IMR-90 (cell line): Measurements from ENCODE around the gene SPATC1L. TPM values are rescaled to one million over a fixed set of nuclear protein-coding genes. Genes with fewer than 3 reads are reported as not detected.

Experiments
- ATAC-seq: fragments of 200-7000 bp; cut with Tn5 transposase; 2 replicates; pipeline ENCODE4 v1.9.1; 2020; ENCODE audit warnings: low read depth, mild to moderate bottlenecking, moderate library complexity
- BruUV-seq: library from RNA; stranded (reverse); fragments of 400-500 nt; replicated peaks from 2 replicates; lab custom pipeline; 2021; lab: Mats Ljungman, UMichigan
- CTCF ChIA-PET: fragments of 300-600 bp; formaldehyde crosslinking; extraction: SDS; loops from one replicate; lab custom pipeline; 2021; ENCODE audit warnings: antibody characterized with exemption; lab: Yijun Ruan, JAX
- POLR2A ChIA-PET: fragments of 300-600 bp; sonication (Branson Sonifier 250); formaldehyde crosslinking; loops from one replicate; lab custom pipeline; 2022; ENCODE audit warnings: antibody characterized with exemption; ENCODE audit not compliant: unreplicated experiment; lab: Charles Lee
- DNase-seq: peaks from one replicate; pipeline ENCODE4 v3.0.0; 2013
- H2AFZ ChIP-seq: replicated peaks from 2 replicates; pipeline ENCODE3; 2013; ENCODE audit warnings: low read length, mild to moderate bottlenecking; ENCODE audit not compliant: poor library complexity
- H2AK5ac ChIP-seq: 2 replicates; pipeline ENCODE4 v1.6.1; 2013; ENCODE audit warnings: low read depth, low read length, inconsistent platforms
- H2AK9ac ChIP-seq: replicated peaks from 2 replicates; pipeline ENCODE3; 2013; ENCODE audit warnings: mild to moderate bottlenecking, low read depth, low read length, moderate library complexity; ENCODE audit not compliant: poor library complexity
- H2BK120ac ChIP-seq: 2 replicates; pipeline ENCODE4 v1.6.1; 2013; ENCODE audit warnings: low read depth, low read length, inconsistent platforms
- H2BK15ac ChIP-seq: 3 replicates; pipeline ENCODE4 v1.6.1; 2013; ENCODE audit warnings: low read depth, low read length, inconsistent platforms
- H2BK20ac ChIP-seq: 2 replicates; pipeline ENCODE4 v1.6.1; 2013; ENCODE audit warnings: low read depth, mild to moderate bottlenecking, inconsistent platforms, low read length, moderate library complexity
- H2BK5ac ChIP-seq: 2 replicates; pipeline ENCODE4 v1.6.1; 2013; ENCODE audit warnings: mild to moderate bottlenecking, low read depth, low read length, inconsistent platforms; ENCODE audit not compliant: poor library complexity, severe bottlenecking
- H3K14ac ChIP-seq: replicated peaks from 2 replicates; pipeline ENCODE4 v1.6.1; 2013; ENCODE audit warnings: low read depth, low read length, inconsistent platforms
- H3K18ac ChIP-seq: 2 replicates; pipeline ENCODE4 v1.6.1; 2013; ENCODE audit warnings: low read depth, low read length, control low read depth
- H3K23ac ChIP-seq: 2 replicates; pipeline ENCODE4 v1.6.1; 2013; ENCODE audit warnings: low read depth, low read length, inconsistent platforms
- H3K27ac ChIP-seq: 2 replicates; pipeline ENCODE4 v1.5.1; 2013; ENCODE audit warnings: mild to moderate bottlenecking, control low read depth, low read length; ENCODE audit not compliant: insufficient read depth
- H3K27me3 ChIP-seq: 2 replicates; pipeline ENCODE4 v1.6.1; 2013; ENCODE audit warnings: low read length; ENCODE audit not compliant: control insufficient read depth, insufficient read depth
- H3K36me3 ChIP-seq: 2 replicates; pipeline ENCODE4 v1.6.1; 2013; ENCODE audit warnings: low read length, mixed read lengths; ENCODE audit not compliant: control insufficient read depth, insufficient read depth
- H3K4ac ChIP-seq: 2 replicates; pipeline ENCODE4 v1.6.1; 2013; ENCODE audit warnings: low read depth, low read length, inconsistent platforms
- H3K4me1 ChIP-seq: 2 replicates; pipeline ENCODE4 v1.6.1; 2013; ENCODE audit warnings: low read length, mixed read lengths; ENCODE audit not compliant: control insufficient read depth, insufficient read depth
- H3K4me2 ChIP-seq: 2 replicates; pipeline ENCODE4 v1.6.1; 2013; ENCODE audit warnings: low read depth, mild to moderate bottlenecking, control low read depth, low read length, moderate library complexity
- H3K4me3 ChIP-seq: 2 replicates; pipeline ENCODE4 v1.5.1; 2013; ENCODE audit warnings: low read depth, mild to moderate bottlenecking, control low read depth, low read length, moderate library complexity; ENCODE audit not compliant: insufficient read depth
- H3K56ac ChIP-seq: 2 replicates; pipeline ENCODE4 v1.6.1; 2013; ENCODE audit warnings: low read length, inconsistent platforms; ENCODE audit not compliant: insufficient read depth; ENCODE audit errors: extremely low read depth
- H3K79me1 ChIP-seq, 2 experiments: 2 replicates each; pipeline ENCODE4 v1.6.1; 2013; ENCODE audit warnings: low read length in 2 of 2, inconsistent platforms in 1 of 2, low read depth in 1 of 2
- H3K9ac ChIP-seq: 2 replicates; pipeline ENCODE4 v1.6.1; 2013; ENCODE audit warnings: low read depth, low read length, control low read depth
- H3K9me1 ChIP-seq: 2 replicates; pipeline ENCODE4 v1.6.1; 2013; ENCODE audit warnings: low read length, inconsistent platforms; ENCODE audit not compliant: insufficient read depth
- H3K9me3 ChIP-seq: 2 replicates; pipeline ENCODE4 v1.6.1; 2013; ENCODE audit warnings: low read length; ENCODE audit not compliant: control insufficient read depth, insufficient read depth
- H4K20me1 ChIP-seq: 2 replicates; pipeline ENCODE4 v1.6.1; 2013; ENCODE audit warnings: low read length, inconsistent platforms; ENCODE audit not compliant: insufficient read depth
- H4K5ac ChIP-seq: 2 replicates; pipeline ENCODE4 v1.6.1; 2013; ENCODE audit warnings: mild to moderate bottlenecking, low read depth, low read length, control low read depth
- H4K8ac ChIP-seq, 2 experiments: 2 replicates each; pipeline ENCODE4 v1.6.1; 2013; ENCODE audit warnings: low read depth in 2 of 2, low read length in 2 of 2, control low read depth in 1 of 2, inconsistent platforms in 1 of 2
- H4K91ac ChIP-seq: 2 replicates; pipeline ENCODE4 v1.6.1; 2013; ENCODE audit warnings: low read depth, low read length, inconsistent platforms; ENCODE audit not compliant: insufficient read depth
- CHD1 ChIP-seq: IDR thresholded peaks from 2 replicates; pipeline ENCODE4 v1.6.1; 2012; ENCODE audit warnings: low read depth, low read length, improper control_type of control experiment
- MAZ ChIP-seq: IDR thresholded peaks from 2 replicates; pipeline ENCODE4 v1.6.1; 2012; ENCODE audit warnings: low read depth, mild to moderate bottlenecking, low read length, improper control_type of control experiment, moderate library complexity, borderline replicate concordance
- RAD21 ChIP-seq: IDR thresholded peaks from 2 replicates; pipeline ENCODE4 v1.6.1; 2012; ENCODE audit warnings: low read length, improper control_type of control experiment
- RFX5 ChIP-seq: IDR thresholded peaks from 2 replicates; pipeline ENCODE4 v1.8.0; 2012; ENCODE audit warnings: low read depth, mild to moderate bottlenecking, low read length, moderate library complexity
- WGBS, 2 experiments: methylation state at CpG; one replicate each; pipeline versions ENCODE4 v1.1.5 to v1.1.7; 2013; ENCODE audit warnings: missing lambda C conversion rate in 2 of 2; ENCODE audit not compliant: insufficient read length in 1 of 2; ENCODE audit errors: extremely low coverage in 2 of 2; 5-methylcytosine and 5-hydroxymethylcytosine counted together
- dilution Hi-C: fragments of 300-500 bp; cut with HindIII; formaldehyde crosslinking; loops from one replicate; pipeline ENCODE4 v1.14.3; 2018; ENCODE audit warnings: low sequenced_read_pairs; ENCODE audit not compliant: unreplicated experiment
- in situ Hi-C: fragments of 300-500 bp; cut with MboI; formaldehyde crosslinking; loops from 3 replicates; pipeline ENCODE4 v1.14.3; 2019; ENCODE audit warnings: low sequenced_read_pairs, inconsistent platforms, mixed read lengths
- intact Hi-C: fragments of 100-400 bp; cut with micrococcal nuclease; formaldehyde crosslinking; loops from 2 replicates; pipeline ENCODE4 v1.10.0; 2022
- polyA plus RNA-seq, 3 experiments: library from polyadenylated mRNA; depleted of rRNA; stranded (reverse); fragments of >200 nt; gene quantifications; 2 replicates each; pipeline ENCODE4 v1.2.3, GENCODE V29; 2012; ENCODE audit warnings: low replicate concordance in 1 of 3
- total RNA-seq: library from RNA; depleted of rRNA; stranded (reverse); fragments of >200 nt; gene quantifications from 2 replicates; pipeline ENCODE4 v1.2.3, GENCODE V29; 2012

The SPATC1L gene
- total and polyA plus RNA-seq, 2 of the 4 experiments (the other 2 are of a cell fraction): 3.8 to 17.2 TPM

- DNase-seq (no peak), ATAC-seq (no peak)
- no peak for TF ChIP-seq CHD1
- no peak for TF ChIP-seq MAZ
- TF ChIP-seq RAD21: no peak
- TF ChIP-seq RFX5: no peak
- Histone ChIP-seq H2BK120ac (no peak overlapping the region), H3K27ac (no peak overlapping the region), H2BK5ac (no peak overlapping the region), H3K4me3 (no peak overlapping the region), H3K23ac (no peak overlapping the region), H2AK5ac (no peak overlapping the region), H2AK9ac (peak overlapping the region; percentile 78), H3K27me3 (no peaks in the 10 kb centered on the region), H3K9me1 (peaks cover 19% of the 10 kb centered on the region), H2AFZ (peak overlapping the region; percentile 51), H4K8ac (peak overlapping the region in 1 of 2 experiments; percentile 28; a peak in 1 of 4 replicates), H2BK20ac (no peak overlapping the region), H3K4me1 (peaks cover 2% of the 10 kb centered on the region; the same call in 1 of the 2 replicates), H4K20me1 (peaks cover 98% of the 10 kb centered on the region), H4K91ac (no peak overlapping the region), H3K79me1 (peaks cover 9 to 73% of the 10 kb centered on the region in 2 experiments), H3K14ac (no peak overlapping the region), H3K9ac (no peak overlapping the region), H3K9me3 (no peaks in the 10 kb centered on the region), H3K56ac (no peak overlapping the region), H3K4me2 (no peak overlapping the region), H3K18ac (no peak overlapping the region), H3K4ac (no peak overlapping the region), H4K5ac (no peak overlapping the region), H3K36me3 (peaks cover 90% of the 10 kb centered on the region), H2BK15ac (no peak overlapping the region)
- ChIA-PET CTCF (no interaction called here), POLR2A (no interaction called here)
- BruUV-seq: no TSS peak
- intact Hi-C loops (no loop called here), dilution Hi-C loops (no loop called here), in situ Hi-C loops (no loop called here)
- 87% methylated on average over 20 of the region's 40 CpGs; no CpG with 5 or more reads in 1 of the 2 experiments for WGBS, 2 experiments
Observed at GRCh38 chr21:46127239-46128105, 56.8 kb downstream of the SPATC1L start.
